ENCODE measurements around the gene C1QL4. TPM values are rescaled to one million over a fixed set of nuclear protein-coding genes. Genes with fewer than 3 reads are reported as not detected.
A peak's percentile ranks its signal among the peaks of the same experiment; 100 is the strongest.
"Not testable (repeated sequence)": the region's sequence is repeated elsewhere in the genome, so short reads cannot be mapped to it uniquely, and the experiment has no call there.

Gene C1QL4
- total RNA-seq, 4 donors from 2014 or later: 1.7 TPM; not detected in 3

GRCh38 chr12:49325606-49326005 is 11.4 kb downstream of the C1QL4 start:
- intact Hi-C loops (cut with DNase I; ENCODE audit: low total_unique reads): no loop called here
- DNase-seq: no peak
- no peak overlapping the region for H3K27ac ChIP-seq
- H3K36me3 ChIP-seq: no peaks in the 10 kb centered on the region
- no peaks in the 10 kb centered on the region for H3K9me3 ChIP-seq
- H3K27me3 ChIP-seq: no peaks in the 10 kb centered on the region
- no peak overlapping the region for H3K4me3 ChIP-seq
- TF ChIP-seq POLR2A (IDR thresholded peaks at IDR 0.05) (no peak), CTCF (IDR thresholded peaks at IDR 0.05) (no peak)
- peaks cover 0 to 4% of the 10 kb centered on the region in 2 donors for H3K4me1 ChIP-seq

- DNase-seq: no peak
- Histone ChIP-seq H3K4me3 (peak overlapping the region; percentile 46 to 65), H3K9me3 (no peaks in the 10 kb centered on the region), H3K4me1 (peaks cover 0 to 4% of the 10 kb centered on the region in 2 donors), H3K36me3 (no peaks in the 10 kb centered on the region), H3K27me3 (no peaks in the 10 kb centered on the region), H3K27ac (no peak overlapping the region)
- intact Hi-C loops (cut with DNase I; ENCODE audit: low total_unique reads): no loop called here
- TF ChIP-seq CTCF (IDR thresholded peaks at IDR 0.05) (no peak), POLR2A (IDR thresholded peaks at IDR 0.05) (no peak)
These were observed 13.4 kb downstream of the C1QL4 start for GRCh38 chr12:49323524-49324097.

- Histone ChIP-seq H3K4me3 (peak within 1 kb of the TSS; percentile 46 to 65), H3K36me3 (no peaks in the 10 kb centered on the region), H3K9me3 (no peaks in the 10 kb centered on the region), H3K4me1 (peaks cover 0 to 4% of the 10 kb centered on the region in 2 donors), H3K27me3 (no peaks in the 10 kb centered on the region), H3K27ac (peak within 1 kb of the TSS; percentile 42 to 60)
- intact Hi-C loops (cut with DNase I; ENCODE audit: low total_unique reads): no loop called here
- peak; percentile 96 to 97 for DNase-seq
- TF ChIP-seq CTCF (IDR thresholded peaks at IDR 0.05) (no peak), POLR2A (IDR thresholded peaks at IDR 0.05) (peak; percentile 17 to 58)
These were observed 14.1 kb downstream of the C1QL4 start, which contains the start of gene TROAP for GRCh38 chr12:49322708-49323523. Gene TROAP (plus strand): TSS chr12:49323255. CDS start chr12:49323609, 354 bp downstream.

- H3K27ac ChIP-seq: peak overlapping the region; percentile 42 to 60
- intact Hi-C loops (cut with DNase I; ENCODE audit: low total_unique reads): no loop called here
- no peak for TF ChIP-seq CTCF (IDR thresholded peaks at IDR 0.05)
These were observed 14.7 kb downstream of the C1QL4 start for GRCh38 chr12:49322367-49322707.

GRCh38 chr12:49320411-49321103 is 16.4 kb downstream of the C1QL4 start:
- intact Hi-C loops (cut with DNase I; ENCODE audit: low total_unique reads); DNase-seq; H3K27ac ChIP-seq; H3K4me3 ChIP-seq; H3K36me3 ChIP-seq; H3K27me3 ChIP-seq; H3K4me1 ChIP-seq; H3K9me3 ChIP-seq: not testable (repeated sequence)

More at GRCh38 chr12:49322367-49322707, 14.7 kb downstream of the C1QL4 start:
- peaks cover 0 to 4% of the 10 kb centered on the region in 2 donors for H3K4me1 ChIP-seq
- no peaks in the 10 kb centered on the region for H3K9me3 ChIP-seq
- H3K36me3 ChIP-seq: no peaks in the 10 kb centered on the region
- peak overlapping the region; percentile 46 to 65 for H3K4me3 ChIP-seq
- no peak for DNase-seq
- no peaks in the 10 kb centered on the region for H3K27me3 ChIP-seq

- H3K4me3 ChIP-seq; H3K9me3 ChIP-seq; intact Hi-C loops (cut with DNase I; ENCODE audit: low total_unique reads); H3K36me3 ChIP-seq; H3K27ac ChIP-seq; DNase-seq; H3K27me3 ChIP-seq; H3K4me1 ChIP-seq: not testable (repeated sequence)
These were observed 19.9 kb downstream of the C1QL4 start for GRCh38 chr12:49317118-49317517.

All from uterus (tissue), 4 donors.